ENCODE data around the gene AFAP1L1.

The AFAP1L1 gene

DNA sequence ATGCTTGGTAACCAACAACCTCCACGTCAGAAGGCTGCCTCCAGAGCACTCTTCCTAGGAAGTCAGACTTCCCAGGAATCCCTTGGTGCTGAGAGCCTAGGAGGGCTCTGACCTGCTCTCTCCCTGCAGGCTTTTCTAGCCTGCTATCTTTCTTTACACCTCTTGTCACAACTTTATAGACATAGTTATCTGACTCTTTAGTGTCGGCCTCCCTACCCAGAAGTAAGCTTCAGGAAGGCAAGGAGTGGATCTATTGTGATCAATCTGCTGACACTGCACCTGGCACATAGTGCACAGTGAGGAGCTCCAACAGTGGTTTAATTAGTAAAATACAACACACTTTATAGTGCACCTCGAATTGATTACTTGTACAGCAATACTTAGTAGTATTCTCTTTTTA lies 2.3 kb downstream of the AFAP1L1 start:
- TF ChIP-seq, protein P1, sequence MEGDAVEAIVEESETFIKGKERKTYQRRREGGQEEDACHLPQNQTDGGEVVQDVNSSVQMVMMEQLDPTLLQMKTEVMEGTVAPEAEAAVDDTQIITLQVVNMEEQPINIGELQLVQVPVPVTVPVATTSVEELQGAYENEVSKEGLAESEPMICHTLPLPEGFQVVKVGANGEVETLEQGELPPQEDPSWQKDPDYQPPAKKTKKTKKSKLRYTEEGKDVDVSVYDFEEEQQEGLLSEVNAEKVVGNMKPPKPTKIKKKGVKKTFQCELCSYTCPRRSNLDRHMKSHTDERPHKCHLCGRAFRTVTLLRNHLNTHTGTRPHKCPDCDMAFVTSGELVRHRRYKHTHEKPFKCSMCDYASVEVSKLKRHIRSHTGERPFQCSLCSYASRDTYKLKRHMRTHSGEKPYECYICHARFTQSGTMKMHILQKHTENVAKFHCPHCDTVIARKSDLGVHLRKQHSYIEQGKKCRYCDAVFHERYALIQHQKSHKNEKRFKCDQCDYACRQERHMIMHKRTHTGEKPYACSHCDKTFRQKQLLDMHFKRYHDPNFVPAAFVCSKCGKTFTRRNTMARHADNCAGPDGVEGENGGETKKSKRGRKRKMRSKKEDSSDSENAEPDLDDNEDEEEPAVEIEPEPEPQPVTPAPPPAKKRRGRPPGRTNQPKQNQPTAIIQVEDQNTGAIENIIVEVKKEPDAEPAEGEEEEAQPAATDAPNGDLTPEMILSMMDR (IDR thresholded peaks at IDR 0.05; ENCODE audit: control extremely low read depth, extremely low read depth, low read depth, missing control alignments): no peak
- ChIA-PET POLR2A (no interaction called here), CTCF (no interaction called here)
- DNase-seq (ENCODE audit: extremely low spot score): no peak

DNA sequence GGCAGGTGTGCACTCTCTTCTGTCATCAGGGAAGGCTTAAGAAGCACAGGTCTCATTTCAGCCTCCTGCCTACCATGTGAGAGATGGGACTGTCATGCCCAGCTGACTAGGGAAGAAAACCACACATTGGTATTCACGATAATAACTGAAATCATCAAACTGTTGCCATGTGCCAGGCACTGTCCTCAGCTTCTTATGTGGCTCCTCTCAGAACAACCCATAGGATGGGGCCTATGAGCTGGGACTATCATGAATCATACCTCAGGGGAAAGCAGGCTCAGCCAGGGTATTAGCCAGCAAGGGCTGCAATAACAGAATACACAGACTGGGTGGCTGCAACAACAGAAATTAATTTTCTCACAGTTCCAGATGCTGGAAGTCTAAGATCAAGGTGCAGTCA lies 3.3 kb downstream of the AFAP1L1 start:
- no peak for DNase-seq (ENCODE audit: extremely low spot score)
- ChIA-PET POLR2A (no interaction called here), CTCF (interaction anchor here (1.0 kb wide), 1 partner anchor 34 kb away, joined by 3 read pairs; no protein-coding TSS in a partner anchor)
- TF ChIP-seq, protein P1 (IDR thresholded peaks at IDR 0.05; ENCODE audit: control extremely low read depth, extremely low read depth, low read depth, missing control alignments): no peak

DNA sequence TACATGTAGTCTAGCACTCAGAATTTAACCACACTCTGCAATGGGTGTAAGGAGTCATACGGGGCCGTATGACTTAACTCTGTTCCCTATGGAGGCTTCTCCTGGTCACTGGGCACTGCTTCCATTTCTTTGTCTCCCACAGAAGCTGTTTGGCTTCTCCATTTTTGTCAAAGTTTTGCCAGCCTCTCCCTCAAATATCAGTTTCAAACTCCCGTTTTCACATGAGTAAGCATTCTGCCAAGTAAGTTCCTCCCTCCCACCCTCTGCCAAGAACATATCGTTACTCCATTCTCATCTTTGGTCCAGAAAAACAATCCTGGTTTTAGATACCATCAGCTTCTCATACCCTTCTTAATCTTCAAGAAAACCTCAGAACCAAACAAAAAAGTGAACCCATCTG lies 6.1 kb downstream of the AFAP1L1 start:
- TF ChIP-seq, protein P1 (IDR thresholded peaks at IDR 0.05; ENCODE audit: control extremely low read depth, extremely low read depth, low read depth, missing control alignments): no peak
- CTCF ChIA-PET: interaction anchor here (1.2 to 3.2 kb wide), 3 partner anchors 9 to 30 kb away, joined by 3 to 14 read pairs (median 3); no protein-coding TSS in a partner anchor
- POLR2A ChIA-PET: no interaction called here
- DNase-seq (ENCODE audit: extremely low spot score): no peak

DNA sequence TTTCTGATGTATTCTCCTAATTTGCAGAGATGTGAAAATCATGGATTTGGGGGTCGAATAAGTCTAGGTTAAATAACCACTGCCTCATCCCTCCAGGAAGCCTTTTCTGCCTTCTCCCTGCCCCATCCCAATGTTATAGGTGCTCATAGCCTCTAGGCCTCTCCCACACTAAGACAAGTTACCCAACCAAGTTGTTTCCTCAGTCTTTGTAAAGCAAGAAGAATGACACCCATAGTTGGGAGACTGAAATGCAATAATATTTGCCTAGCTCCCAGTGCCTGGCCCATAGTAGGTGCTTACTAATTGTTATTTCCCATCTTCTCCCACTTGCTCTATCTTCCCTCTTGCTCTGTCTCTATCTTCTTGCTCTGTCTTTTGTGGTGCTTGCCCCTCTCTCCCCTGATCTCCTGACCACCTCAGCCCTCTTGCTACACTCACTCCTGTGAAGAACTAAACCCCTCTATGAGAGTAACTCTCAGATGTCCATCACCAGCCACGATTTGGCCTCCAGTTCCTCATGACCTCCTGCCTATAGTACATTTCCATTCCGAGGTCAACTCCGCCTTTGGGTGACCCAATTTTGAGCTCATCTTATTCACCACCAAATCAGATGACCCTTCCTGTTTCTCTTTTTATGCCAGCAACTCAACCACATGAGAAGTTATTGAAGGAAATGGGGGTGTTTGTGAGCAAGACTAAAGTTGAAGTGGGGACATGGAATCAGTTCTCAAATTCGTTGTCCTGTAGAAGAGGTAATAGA lies 7.0 kb downstream of the AFAP1L1 start:
- TF ChIP-seq, protein P1 (IDR thresholded peaks at IDR 0.05; ENCODE audit: control extremely low read depth, extremely low read depth, low read depth, missing control alignments): no peak
- ChIA-PET POLR2A (no interaction called here), CTCF (interaction anchor here (1.2 to 3.2 kb wide), 3 partner anchors 9 to 120 kb away, joined by 3 to 14 read pairs (median 3); no protein-coding TSS in a partner anchor)
- no peak for DNase-seq (ENCODE audit: extremely low spot score)

DNA sequence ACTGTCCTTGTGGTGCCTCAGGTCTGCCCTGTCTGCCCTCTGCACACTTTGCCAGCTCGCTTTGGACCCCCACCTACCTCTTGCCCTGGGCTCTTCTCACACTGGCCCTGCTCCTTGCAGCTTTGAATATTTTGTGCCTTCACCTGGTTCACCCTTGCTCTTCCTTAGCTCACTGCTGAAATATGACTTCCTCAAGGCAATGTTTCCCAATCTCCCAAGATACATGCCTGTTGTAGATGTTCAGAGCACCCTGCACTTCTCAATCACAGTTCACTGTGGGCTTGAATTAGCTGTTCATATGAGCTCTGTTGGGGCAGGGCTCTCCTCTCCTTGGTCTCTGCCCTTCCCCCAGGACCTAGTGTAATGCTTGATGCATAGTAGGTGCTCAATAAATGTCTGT lies 8.0 kb downstream of the AFAP1L1 start:
- no peak for DNase-seq (ENCODE audit: extremely low spot score)
- POLR2A ChIA-PET: no interaction called here
- TF ChIP-seq, protein P1 (IDR thresholded peaks at IDR 0.05; ENCODE audit: control extremely low read depth, extremely low read depth, low read depth, missing control alignments): no peak
- CTCF ChIA-PET: interaction anchor here (1.1 to 3.2 kb wide), 3 partner anchors 11 to 121 kb away, joined by 3 to 14 read pairs (median 3); no protein-coding TSS in a partner anchor

DNA sequence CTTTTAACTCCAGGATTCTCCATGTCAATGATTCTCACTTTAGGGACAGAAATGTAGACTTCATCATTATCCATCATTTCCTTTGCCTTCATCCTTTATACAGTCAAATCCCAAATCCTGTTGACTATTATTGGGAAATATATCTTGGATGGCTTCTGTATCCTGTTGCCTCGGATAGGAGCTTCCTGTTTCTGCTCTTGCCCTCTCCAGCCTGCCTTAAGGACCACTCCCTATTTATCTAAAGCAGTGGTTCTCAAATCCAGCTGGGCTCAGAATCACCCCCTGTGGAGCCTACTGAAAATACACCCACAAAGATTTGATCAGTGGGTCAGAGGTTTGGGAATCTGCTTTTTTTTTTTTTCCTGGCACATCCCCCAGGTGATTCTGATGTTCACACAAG lies 8.5 kb downstream of the AFAP1L1 start:
- TF ChIP-seq, protein P1 (IDR thresholded peaks at IDR 0.05; ENCODE audit: control extremely low read depth, extremely low read depth, low read depth, missing control alignments): no peak
- ChIA-PET CTCF (interaction anchor here (1.1 to 3.2 kb wide), 2 partner anchors 11 to 88 kb away, joined by 3 to 14 read pairs; no protein-coding TSS in a partner anchor), POLR2A (no interaction called here)

More for the DNA sequence above, 8.5 kb downstream of the AFAP1L1 start:
- no peak for DNase-seq (ENCODE audit: extremely low spot score)
